Cardiac muscle cell (in vitro differentiated cells and primary cell): Measurements from ENCODE around the gene ASNSD1. TPM values are rescaled to one million over a fixed set of nuclear protein-coding genes. Genes with fewer than 3 reads are reported as not detected.
A peak's percentile ranks its signal among the peaks of the same experiment; 100 is the strongest.

Source experiments
- DNase-seq, 2 donors: peaks; one replicate each; pipeline versions ENCODE4 v3.0.0 to v3.0.0-alpha.2; 2010 to 2017; ENCODE audit warnings: low read depth in 1 of 2, low spot score in 1 of 2
- H3K27ac ChIP-seq: fragments of 200-600 bp; sonication (generic); 2 replicates; pipeline ENCODE4 v1.5.1; 2016
- H3K27me3 ChIP-seq: fragments of 200-600 bp; sonication (generic); 2 replicates; pipeline ENCODE4 v1.6.0; 2016; ENCODE audit warnings: control low read depth
- H3K36me3 ChIP-seq: fragments of 200-600 bp; sonication (generic); 2 replicates; pipeline ENCODE4 v1.5.1; 2016; ENCODE audit warnings: control low read depth
- H3K4me1 ChIP-seq: fragments of 200-600 bp; sonication (generic); 2 replicates; pipeline ENCODE4 v1.8.1; 2017; ENCODE audit warnings: low read depth, mild to moderate bottlenecking, mixed run types
- H3K4me3 ChIP-seq: fragments of 200-600 bp; sonication (generic); 2 replicates; pipeline ENCODE4 v1.5.1; 2016; ENCODE audit warnings: mild to moderate bottlenecking
- H3K9me3 ChIP-seq: fragments of 200-600 bp; sonication (generic); 2 replicates; pipeline ENCODE4 v1.5.1; 2017; ENCODE audit warnings: low read depth, mild to moderate bottlenecking, control low read depth
- polyA plus RNA-seq: library from polyadenylated mRNA; unstranded; fragments of >200 nt; fragmentation: Nextera tagmentation; extraction: Ambion mirVana; gene quantifications from 2 replicates; pipeline ENCODE4 v1.2.1, GENCODE V29; 2016
- total RNA-seq: library from RNA; depleted of rRNA; stranded (reverse); fragments of >200 nt; gene quantifications from 2 replicates; pipeline ENCODE4 v1.2.3, GENCODE V29; 2016
- TF ChIP-seq, protein P1 (sequence below): IDR thresholded peaks from 2 replicates; pipeline ENCODE4 v1.5.1; 2012; ENCODE audit warnings: low read depth, mild to moderate bottlenecking, low read length

The ASNSD1 gene
- total and polyA plus RNA-seq, 2 experiments from 2014 or later, result 25.2 to 37.1 TPM

DNA sequence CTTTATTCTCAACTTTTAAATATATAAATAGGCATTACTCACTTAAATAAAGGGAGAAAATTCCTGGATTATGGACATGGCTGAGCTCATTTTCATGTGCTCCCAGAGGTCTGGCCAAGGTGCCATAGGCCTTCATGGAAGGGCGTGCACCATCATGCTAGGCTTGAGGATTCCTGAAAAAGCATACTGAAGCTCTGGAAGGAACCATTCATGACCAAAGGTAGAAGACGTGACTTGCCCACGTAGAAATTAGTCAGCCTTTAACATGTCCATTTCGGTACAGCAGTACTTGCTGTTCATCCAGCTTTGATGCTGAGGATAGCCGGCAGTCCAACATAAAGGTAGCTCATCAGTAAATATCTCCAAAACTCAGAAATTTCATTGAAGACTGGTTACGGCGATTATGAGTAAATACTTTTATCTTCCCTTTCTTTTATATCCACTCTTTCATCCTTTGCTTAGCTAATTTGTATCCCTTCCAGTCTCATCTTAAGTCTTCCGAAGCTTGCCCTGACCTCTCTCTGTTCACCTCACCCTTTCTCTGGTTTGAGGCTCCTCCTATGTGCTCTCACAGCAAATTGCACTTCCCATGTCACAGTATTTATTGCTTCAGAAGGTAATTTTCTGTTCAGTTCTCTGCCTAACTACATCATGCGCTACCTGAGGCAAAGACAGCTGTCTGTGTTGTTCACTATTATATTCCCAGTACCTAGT, 32.3 kb upstream of the ASNSD1 start:
- TF ChIP-seq, protein P1, sequence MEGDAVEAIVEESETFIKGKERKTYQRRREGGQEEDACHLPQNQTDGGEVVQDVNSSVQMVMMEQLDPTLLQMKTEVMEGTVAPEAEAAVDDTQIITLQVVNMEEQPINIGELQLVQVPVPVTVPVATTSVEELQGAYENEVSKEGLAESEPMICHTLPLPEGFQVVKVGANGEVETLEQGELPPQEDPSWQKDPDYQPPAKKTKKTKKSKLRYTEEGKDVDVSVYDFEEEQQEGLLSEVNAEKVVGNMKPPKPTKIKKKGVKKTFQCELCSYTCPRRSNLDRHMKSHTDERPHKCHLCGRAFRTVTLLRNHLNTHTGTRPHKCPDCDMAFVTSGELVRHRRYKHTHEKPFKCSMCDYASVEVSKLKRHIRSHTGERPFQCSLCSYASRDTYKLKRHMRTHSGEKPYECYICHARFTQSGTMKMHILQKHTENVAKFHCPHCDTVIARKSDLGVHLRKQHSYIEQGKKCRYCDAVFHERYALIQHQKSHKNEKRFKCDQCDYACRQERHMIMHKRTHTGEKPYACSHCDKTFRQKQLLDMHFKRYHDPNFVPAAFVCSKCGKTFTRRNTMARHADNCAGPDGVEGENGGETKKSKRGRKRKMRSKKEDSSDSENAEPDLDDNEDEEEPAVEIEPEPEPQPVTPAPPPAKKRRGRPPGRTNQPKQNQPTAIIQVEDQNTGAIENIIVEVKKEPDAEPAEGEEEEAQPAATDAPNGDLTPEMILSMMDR, result peak; percentile 21
- no peaks in the 10 kb centered on the region for H3K9me3 ChIP-seq
- peaks cover 3% of the 10 kb centered on the region for H3K4me1 ChIP-seq
- H3K27me3 ChIP-seq, result no peaks in the 10 kb centered on the region
- peak in 1 of 2 donors; percentile 43 for DNase-seq
- H3K4me3 ChIP-seq, result no peak overlapping the region
- no peak overlapping the region for H3K27ac ChIP-seq
- H3K36me3 ChIP-seq, result no peaks in the 10 kb centered on the region

DNA sequence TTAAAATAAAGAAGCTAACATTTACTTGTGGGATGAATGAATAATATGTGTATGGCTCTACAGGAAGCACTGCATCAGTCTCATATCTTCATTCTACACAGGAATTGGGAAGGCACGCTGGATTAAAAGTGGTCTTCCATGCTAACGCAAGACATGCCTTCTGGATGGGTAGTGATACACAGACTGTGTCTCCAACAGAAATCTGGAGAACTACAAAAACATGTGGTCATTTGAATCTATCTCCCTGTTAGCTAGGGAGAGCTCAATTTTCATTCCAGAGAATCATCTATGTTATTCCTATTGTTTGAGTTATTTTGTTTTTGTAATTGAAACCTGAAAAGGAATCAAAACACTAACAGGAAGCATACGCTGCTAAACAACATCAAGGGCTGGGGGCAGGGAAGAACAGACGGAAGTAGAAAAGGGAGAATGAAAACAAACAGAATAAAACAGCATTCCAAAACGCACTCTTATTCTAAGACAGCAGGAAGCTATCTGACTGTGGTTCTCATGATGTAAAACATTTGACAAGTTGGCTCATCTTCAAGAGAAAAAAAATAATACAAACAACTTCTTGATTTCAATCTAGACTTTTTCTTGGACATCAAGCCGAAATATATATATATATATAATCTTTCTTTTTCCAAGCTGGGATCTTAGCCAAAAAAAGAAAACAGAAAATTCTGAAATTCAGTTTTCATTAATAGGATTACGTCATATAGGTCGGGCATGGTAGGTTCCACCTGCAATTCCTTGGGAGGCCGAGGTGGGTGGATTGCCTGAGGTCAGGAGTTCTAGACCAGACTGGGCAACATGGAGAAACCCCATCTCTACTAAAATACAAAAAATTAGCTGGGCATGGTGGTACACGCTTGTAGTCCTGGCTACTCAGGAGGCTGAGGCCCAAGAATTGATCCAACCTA, 31.5 kb upstream of the ASNSD1 start:
- H3K36me3 ChIP-seq, result no peaks in the 10 kb centered on the region
- no peaks in the 10 kb centered on the region for H3K27me3 ChIP-seq
- H3K4me3 ChIP-seq, result no peak overlapping the region
- DNase-seq, result peak in 1 of 2 donors; percentile 77
- TF ChIP-seq, protein P1, result no peak
- H3K27ac ChIP-seq, result no peak overlapping the region
- H3K9me3 ChIP-seq, result no peaks in the 10 kb centered on the region
- peaks cover 3% of the 10 kb centered on the region for H3K4me1 ChIP-seq

DNA sequence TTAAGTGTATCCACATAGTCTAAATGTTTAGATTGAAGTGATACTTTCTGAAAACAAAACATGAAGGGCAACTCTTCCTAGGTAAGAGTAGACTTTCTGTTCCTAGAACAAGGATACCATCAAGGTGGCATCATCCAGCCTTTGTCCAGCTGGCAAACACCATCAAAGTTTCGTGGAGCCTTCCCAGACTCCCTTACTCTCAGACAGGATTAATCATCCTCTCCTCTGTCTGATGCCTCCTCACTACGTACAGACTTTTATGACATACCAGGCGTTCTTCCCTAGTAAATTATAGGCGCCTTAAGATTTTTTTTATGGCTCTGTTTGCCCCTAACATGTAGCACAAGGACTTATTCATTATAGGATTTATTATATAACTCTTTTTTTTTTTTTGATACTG, 29.4 kb upstream of the ASNSD1 start:
- no peak overlapping the region for H3K27ac ChIP-seq
- H3K36me3 ChIP-seq, result no peaks in the 10 kb centered on the region
- H3K27me3 ChIP-seq, result no peaks in the 10 kb centered on the region
- no peak overlapping the region for H3K4me3 ChIP-seq
- peaks cover 3% of the 10 kb centered on the region for H3K4me1 ChIP-seq
- H3K9me3 ChIP-seq, result no peaks in the 10 kb centered on the region
- DNase-seq, result no peak
- TF ChIP-seq, protein P1, result no peak

DNA sequence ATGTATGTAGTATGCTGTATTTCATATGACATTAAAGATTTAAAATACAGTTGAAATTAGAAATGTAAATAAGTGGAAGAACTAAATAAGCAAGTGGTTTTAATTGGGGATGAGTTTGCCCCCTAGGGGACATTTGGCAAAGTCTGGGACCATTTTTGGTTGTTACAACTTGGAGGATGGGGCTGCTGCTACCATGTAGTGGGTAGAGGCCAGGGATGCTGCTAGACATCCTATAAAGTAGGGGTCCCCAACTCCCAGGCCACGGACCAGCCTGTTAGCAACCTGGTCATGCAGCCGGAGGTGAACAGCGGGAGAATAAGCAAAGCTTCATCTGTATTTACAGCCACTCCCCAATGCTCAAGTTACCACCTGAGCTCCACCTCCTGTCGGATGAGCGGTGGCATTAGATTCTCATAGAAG, 27.9 kb upstream of the ASNSD1 start:
- TF ChIP-seq, protein P1, result peak; percentile 52
- H3K36me3 ChIP-seq, result no peaks in the 10 kb centered on the region
- no peaks in the 10 kb centered on the region for H3K27me3 ChIP-seq
- peak in 1 of 2 donors; percentile 52 for DNase-seq
- H3K4me3 ChIP-seq, result no peak overlapping the region
- no peaks in the 10 kb centered on the region for H3K9me3 ChIP-seq
- no peak overlapping the region for H3K27ac ChIP-seq
- peaks cover 3% of the 10 kb centered on the region for H3K4me1 ChIP-seq

DNA sequence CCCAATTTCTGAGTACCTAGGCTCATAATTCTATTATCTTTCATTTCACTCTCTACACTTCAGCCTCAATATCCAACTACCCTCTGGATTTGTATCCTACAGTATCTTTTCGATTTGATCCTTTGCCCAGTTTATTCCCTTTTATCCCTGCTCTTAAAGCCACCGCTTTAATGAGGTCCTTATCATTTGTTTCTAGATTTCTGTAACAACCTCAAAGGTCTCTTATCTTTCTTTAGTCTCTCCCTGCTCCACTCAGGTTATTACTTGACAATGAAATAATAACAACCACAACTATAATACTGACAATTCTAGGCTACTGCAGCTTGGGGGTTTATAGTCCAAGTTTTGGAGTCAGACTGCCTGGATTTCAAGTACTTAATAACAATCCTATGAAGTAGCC, 25.9 kb upstream of the ASNSD1 start:
- H3K27ac ChIP-seq, result no peak overlapping the region
- DNase-seq, result no peak
- no peaks in the 10 kb centered on the region for H3K36me3 ChIP-seq
- H3K4me3 ChIP-seq, result no peak overlapping the region
- TF ChIP-seq, protein P1, result no peak
- no peaks in the 10 kb centered on the region for H3K27me3 ChIP-seq
- H3K4me1 ChIP-seq, result peaks cover 2% of the 10 kb centered on the region
- H3K9me3 ChIP-seq, result no peaks in the 10 kb centered on the region
